DMS114 treated with DMSO at 0.1 percent for 48 hours (cell line): Measurements from ENCODE around the gene MDFI.

Experiments
- DNase-seq: peaks from one replicate; lab custom pipeline; 2025; ENCODE audit not compliant: unreplicated experiment; lab: John Stamatoyannopoulos, UW

MDFI gene

GRCh38 chr6:41630946-41631345, 7.3 kb upstream of the MDFI start:
- no peak for DNase-seq

GRCh38 chr6:41633056-41633634, 5.1 kb upstream of the MDFI start:
- no peak for DNase-seq

- DNase-seq: no peak
Observed at GRCh38 chr6:41634657-41635056, 3.6 kb upstream of the MDFI start.

GRCh38 chr6:41635365-41635764, 2.9 kb upstream of the MDFI start:
- DNase-seq: no peak

GRCh38 chr6:41636833-41637193, 1.5 kb upstream of the MDFI start:
- DNase-seq: no peak

- no peak for DNase-seq
Observed at GRCh38 chr6:41637194-41638001, 870 bp upstream of the MDFI start.

GRCh38 chr6:41638935-41639808, 904 bp downstream of the MDFI start:
- DNase-seq: no peak

- DNase-seq: no peak
Observed at GRCh38 chr6:41639809-41640371, 1.6 kb downstream of the MDFI start.

- DNase-seq: no peak
Observed at GRCh38 chr6:41640426-41640825, 2.2 kb downstream of the MDFI start.

GRCh38 chr6:41641352-41641925, 3.2 kb downstream of the MDFI start:
- no peak for DNase-seq

- no peak for DNase-seq
Observed at GRCh38 chr6:41642090-41642959, 4.1 kb downstream of the MDFI start.

GRCh38 chr6:41642960-41643898, 5.0 kb downstream of the MDFI start:
- DNase-seq: no peak

GRCh38 chr6:41643899-41644269, 5.6 kb downstream of the MDFI start:
- no peak for DNase-seq

- no peak for DNase-seq
Observed at GRCh38 chr6:41644297-41644879, 6.1 kb downstream of the MDFI start.

- DNase-seq: no peak
Observed at GRCh38 chr6:41645007-41645618, 6.8 kb downstream of the MDFI start.

- DNase-seq: no peak
Observed at GRCh38 chr6:41646026-41646795, 7.9 kb downstream of the MDFI start.

- DNase-seq: no peak
Observed at GRCh38 chr6:41647061-41647511, 8.8 kb downstream of the MDFI start.
